Activated T-cell treated with anti-CD3 and anti-CD28 coated beads, Interleukin-2, amount 50 U/mL, for 72 hours (primary cell): Measurements from ENCODE around the gene MDM4. TPM values are rescaled to one million over a fixed set of nuclear protein-coding genes. Genes with fewer than 3 reads are reported as not detected.
"Not testable (repeated sequence)": the region's sequence is repeated elsewhere in the genome, so short reads cannot be mapped to it uniquely, and the experiment has no call there.

Experiments
- ATAC-seq, 2 donors: fragments of 150-1000 bp; cut with Tn5 transposase; replicated peaks in 1 of 2; 2 replicates each; pipeline ENCODE4 v1.10.0; 2021; ENCODE audit warnings: moderate library complexity in 2 of 2, mild to moderate bottlenecking in 1 of 2
- DNase-seq, 2 donors: peaks; one replicate each; pipeline ENCODE4 v3.0.0; 2021 to 2022; ENCODE audit warnings: mixed read lengths in 1 of 2
- H3K27ac Mint-ChIP-seq: one replicate; pipeline ENCODE4 v1.8.0; 2022; ENCODE audit warnings: mild to moderate bottlenecking, moderate library complexity, mixed read lengths
- H3K27me3 Mint-ChIP-seq: one replicate; pipeline ENCODE4 v1.8.0; 2022; ENCODE audit warnings: low read depth, mixed read lengths
- H3K36me3 Mint-ChIP-seq, 2 donors: one replicate each; pipeline ENCODE4 v1.8.0; 2022; ENCODE audit warnings: mixed read lengths in 2 of 2, mild to moderate bottlenecking in 1 of 2; ENCODE audit not compliant: insufficient read depth in 2 of 2
- H3K4me1 Mint-ChIP-seq: one replicate; pipeline ENCODE4 v1.8.0; 2022; ENCODE audit warnings: low read depth, mixed read lengths
- H3K4me3 Mint-ChIP-seq, 2 donors: one replicate each; pipeline ENCODE4 v1.8.0; 2022; ENCODE audit warnings: mild to moderate bottlenecking in 2 of 2, mixed read lengths in 2 of 2, moderate library complexity in 2 of 2
- H3K9me3 Mint-ChIP-seq, 2 donors: one replicate each; pipeline ENCODE4 v1.8.0; 2022; ENCODE audit warnings: mixed read lengths in 2 of 2
- total RNA-seq, 2 donors: library from RNA; stranded (reverse); gene quantifications; one replicate each; pipeline ENCODE4 v1.2.3, GENCODE V29; 2022

Gene MDM4
- total RNA-seq, 2 donors from 2014 or later, result 147 to 153 TPM

DNA sequence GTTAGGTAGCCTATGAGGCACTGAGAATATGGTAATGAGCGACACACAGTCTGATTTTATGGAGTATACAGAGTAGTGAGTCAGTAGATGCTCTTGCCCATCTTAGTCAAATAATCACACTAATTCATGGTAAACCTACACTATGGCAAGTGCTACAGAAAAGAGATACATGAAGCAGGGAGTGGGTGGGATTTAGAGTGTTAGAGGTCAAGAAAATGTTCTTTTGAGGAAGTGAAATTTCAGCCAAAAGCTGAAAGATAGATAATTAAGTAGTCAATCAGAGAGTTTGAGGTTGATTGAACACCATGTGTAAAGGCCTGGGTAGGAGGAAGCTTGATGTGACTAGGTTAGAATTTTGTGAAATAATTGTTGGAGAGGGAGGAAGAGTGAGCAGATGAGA is 14.7 kb downstream of the MDM4 start:
- H3K36me3 Mint-ChIP-seq, result peaks cover 10 to 38% of the 10 kb centered on the region in 2 donors
- ATAC-seq, result peak in 1 of 2 donors; percentile 53

GRCh38 chr1:204532832-204533231 is 16.6 kb downstream of the MDM4 start:
- Mint-ChIP-seq H3K4me1 (peaks cover 9% of the 10 kb centered on the region), H3K4me3 (no peak overlapping the region), H3K36me3 (peaks cover 9 to 40% of the 10 kb centered on the region in 2 donors), H3K27ac (peak overlapping the region; percentile 81), H3K9me3 (no peaks in the 10 kb centered on the region), H3K27me3 (no peaks in the 10 kb centered on the region)
- DNase-seq, result no peak
- ATAC-seq, result no peak

More for the DNA sequence above, 14.7 kb downstream of the MDM4 start:
- Mint-ChIP-seq H3K27me3 (no peaks in the 10 kb centered on the region), H3K27ac (peak overlapping the region; percentile 11), H3K4me1 (peaks cover 9% of the 10 kb centered on the region), H3K4me3 (no peak overlapping the region), H3K9me3 (no peaks in the 10 kb centered on the region)
- DNase-seq, result no peak

- no peaks in the 10 kb centered on the region for H3K27me3 Mint-ChIP-seq
- DNase-seq (no peak), ATAC-seq (no peak)
- H3K4me1 Mint-ChIP-seq, result peaks cover 43% of the 10 kb centered on the region
- peaks cover 23 to 54% of the 10 kb centered on the region in 2 donors for H3K36me3 Mint-ChIP-seq
- peaks cover 0 to 2% of the 10 kb centered on the region in 2 donors for H3K9me3 Mint-ChIP-seq
- peak overlapping the region; percentile 74 for H3K27ac Mint-ChIP-seq
- H3K4me3 Mint-ChIP-seq, result no peak overlapping the region
These were observed 25.4 kb downstream of the MDM4 start for GRCh38 chr1:204541626-204542025.

DNA sequence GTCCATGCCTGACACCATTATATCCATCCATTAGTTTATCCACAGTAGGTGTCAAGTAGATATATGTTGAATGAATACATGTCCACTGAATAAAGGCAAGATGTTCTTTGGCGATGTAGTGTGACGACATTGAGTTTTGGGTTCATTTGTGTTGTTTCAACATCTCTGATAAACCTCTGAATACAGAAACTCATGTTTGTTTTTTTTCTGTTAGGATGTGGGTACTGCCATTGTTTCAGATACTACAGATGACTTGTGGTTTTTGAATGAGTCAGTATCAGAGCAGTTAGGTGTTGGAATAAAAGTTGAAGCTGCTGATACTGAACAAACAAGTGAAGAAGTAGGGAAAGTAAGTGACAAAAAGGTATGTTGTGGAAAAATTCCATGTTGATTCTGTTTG is 28.1 kb downstream of the MDM4 start:
- DNase-seq (no peak), ATAC-seq (peak; percentile 90 to 92)

DNA sequence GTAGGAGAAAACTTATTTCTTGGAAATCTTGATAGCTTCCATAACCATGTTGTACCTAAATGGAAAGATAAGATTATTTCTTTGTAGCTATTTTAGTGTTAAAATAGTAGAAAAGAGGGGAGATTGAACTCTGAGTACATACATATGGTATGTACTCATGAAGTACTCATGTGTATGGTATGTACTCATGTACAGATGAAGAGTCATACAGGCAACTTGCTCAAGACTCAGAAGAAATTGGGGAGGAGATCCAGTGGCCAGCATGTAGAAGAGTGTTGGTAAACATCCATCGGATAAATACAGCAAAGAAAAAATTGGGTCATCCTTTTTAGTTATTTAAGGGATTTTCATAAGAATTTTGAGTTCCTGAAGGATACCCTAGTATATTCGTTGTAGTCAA is 29.0 kb downstream of the MDM4 start:
- Mint-ChIP-seq H3K4me3 (peak overlapping the region; percentile 54 to 58), H3K27me3 (no peaks in the 10 kb centered on the region), H3K27ac (peak overlapping the region; percentile 92), H3K9me3 (peaks cover 0 to 2% of the 10 kb centered on the region in 2 donors), H3K36me3 (peaks cover 28 to 72% of the 10 kb centered on the region in 2 donors), H3K4me1 (peaks cover 43% of the 10 kb centered on the region)
- DNase-seq (no peak), ATAC-seq (peak in 1 of 2 donors; percentile 34)

More for the DNA sequence above, 28.1 kb downstream of the MDM4 start:
- H3K4me3 Mint-ChIP-seq, result peak overlapping the region; percentile 15 to 50
- no peaks in the 10 kb centered on the region for H3K27me3 Mint-ChIP-seq
- peaks cover 26 to 65% of the 10 kb centered on the region in 2 donors for H3K36me3 Mint-ChIP-seq
- peak overlapping the region; percentile 92 for H3K27ac Mint-ChIP-seq
- H3K9me3 Mint-ChIP-seq, result peaks cover 0 to 2% of the 10 kb centered on the region in 2 donors
- peaks cover 43% of the 10 kb centered on the region for H3K4me1 Mint-ChIP-seq

- peak overlapping the region in 1 of 2 donors; percentile 58 for H3K4me3 Mint-ChIP-seq
- H3K36me3 Mint-ChIP-seq, result peaks cover 28 to 72% of the 10 kb centered on the region in 2 donors
- ATAC-seq (no peak), DNase-seq (no peak)
- H3K27ac Mint-ChIP-seq, result peak overlapping the region; percentile 92
- H3K4me1 Mint-ChIP-seq, result peaks cover 43% of the 10 kb centered on the region
- no peaks in the 10 kb centered on the region for H3K27me3 Mint-ChIP-seq
- peaks cover 0 to 2% of the 10 kb centered on the region in 2 donors for H3K9me3 Mint-ChIP-seq
These were observed 29.7 kb downstream of the MDM4 start for GRCh38 chr1:204545881-204546280.

- Mint-ChIP-seq H3K4me3 (no peak overlapping the region), H3K27me3 (no peaks in the 10 kb centered on the region)
These were observed 32.1 kb downstream of the MDM4 start for GRCh38 chr1:204548265-204548664.

DNA sequence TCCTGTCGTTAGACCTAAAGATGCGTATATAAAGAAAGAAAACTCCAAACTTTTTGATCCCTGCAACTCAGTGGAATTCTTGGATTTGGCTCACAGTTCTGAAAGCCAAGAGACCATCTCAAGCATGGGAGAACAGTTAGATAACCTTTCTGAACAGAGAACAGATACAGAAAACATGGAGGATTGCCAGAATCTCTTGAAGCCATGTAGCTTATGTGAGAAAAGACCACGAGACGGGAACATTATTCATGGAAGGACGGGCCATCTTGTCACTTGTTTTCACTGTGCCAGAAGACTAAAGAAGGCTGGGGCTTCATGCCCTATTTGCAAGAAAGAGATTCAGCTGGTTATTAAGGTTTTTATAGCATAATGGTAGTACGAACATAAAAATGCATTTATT is 33.1 kb downstream of the MDM4 start:
- no peak for DNase-seq
- Mint-ChIP-seq H3K4me3 (no peak overlapping the region), H3K36me3 (peaks cover 20 to 60% of the 10 kb centered on the region in 2 donors), H3K27ac (no peak overlapping the region), H3K27me3 (no peaks in the 10 kb centered on the region), H3K9me3 (no peaks in the 10 kb centered on the region), H3K4me1 (peaks cover 31% of the 10 kb centered on the region)
- no peak for ATAC-seq

More at GRCh38 chr1:204548265-204548664, 32.1 kb downstream of the MDM4 start:
- DNase-seq, result no peak
- no peak for ATAC-seq
- Mint-ChIP-seq H3K27ac (no peak overlapping the region), H3K9me3 (peaks cover 0 to 2% of the 10 kb centered on the region in 2 donors), H3K4me1 (peaks cover 31% of the 10 kb centered on the region), H3K36me3 (peaks cover 27 to 67% of the 10 kb centered on the region in 2 donors)

GRCh38 chr1:204550926-204551325 is 34.7 kb downstream of the MDM4 start:
- Mint-ChIP-seq H3K4me3 (no peak overlapping the region), H3K36me3 (peaks cover 14 to 53% of the 10 kb centered on the region in 2 donors), H3K4me1 (peaks cover 26% of the 10 kb centered on the region), H3K9me3 (no peaks in the 10 kb centered on the region), H3K27me3 (no peaks in the 10 kb centered on the region), H3K27ac (no peak overlapping the region)
- ATAC-seq, result no peak
- no peak for DNase-seq

DNA sequence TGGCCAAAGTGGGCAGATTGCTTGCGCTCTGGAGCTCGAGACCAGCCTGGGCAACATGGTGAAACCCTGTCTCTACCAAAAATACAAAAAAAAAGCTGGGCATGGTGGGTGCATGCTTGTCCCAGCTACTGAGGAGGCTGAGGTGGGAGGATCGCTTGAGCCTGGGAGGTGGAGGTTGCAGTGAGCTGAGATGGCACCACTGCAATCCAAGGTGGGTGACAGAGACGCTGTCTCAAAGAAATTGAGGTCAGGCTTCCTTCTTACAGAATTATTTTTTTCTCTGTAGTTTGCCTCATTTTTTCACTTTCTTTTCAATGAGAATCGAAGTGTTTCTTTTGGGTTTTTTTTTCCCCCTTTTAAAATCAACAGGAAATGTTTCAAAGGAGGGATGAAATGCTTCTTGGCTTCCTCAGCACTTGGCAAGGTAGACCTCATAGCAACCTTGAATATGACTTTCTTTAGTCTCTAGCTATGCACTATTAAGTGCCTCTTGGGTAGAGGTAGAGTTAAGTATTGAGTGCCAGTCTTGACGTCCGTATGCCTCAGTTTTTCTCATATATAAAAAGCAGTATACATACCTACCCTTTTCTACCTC is 40.3 kb downstream of the MDM4 start:
- Mint-ChIP-seq H3K9me3 (no peaks in the 10 kb centered on the region), H3K27me3 (no peaks in the 10 kb centered on the region), H3K36me3 (peaks cover 2 to 27% of the 10 kb centered on the region in 2 donors), H3K4me1 (peaks cover 51% of the 10 kb centered on the region), H3K4me3 (no peak overlapping the region), H3K27ac (peak overlapping the region; percentile 48)
- no peak for ATAC-seq
- DNase-seq, result no peak

DNA sequence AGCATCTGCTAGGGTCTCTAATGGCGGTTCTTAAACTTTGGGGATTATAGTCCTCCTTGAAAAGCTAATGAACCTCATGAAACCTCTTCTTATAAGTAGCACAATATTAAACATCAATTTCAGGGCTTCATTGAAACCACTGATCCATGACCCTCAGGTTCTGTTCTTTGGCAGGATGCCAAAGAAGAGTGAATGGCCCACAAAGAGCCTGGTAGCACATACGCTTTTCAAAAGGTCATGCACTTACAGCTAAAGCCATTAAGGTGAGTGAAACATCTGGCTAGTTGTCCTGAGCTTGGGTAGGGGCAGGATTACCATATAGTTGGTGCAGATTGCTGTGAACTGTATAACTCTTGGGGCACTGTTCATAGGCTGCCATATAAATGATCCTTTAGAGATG is 42.3 kb downstream of the MDM4 start:
- H3K36me3 Mint-ChIP-seq, result peaks cover 4 to 21% of the 10 kb centered on the region in 2 donors
- H3K27me3 Mint-ChIP-seq, result no peaks in the 10 kb centered on the region
- H3K4me3 Mint-ChIP-seq, result no peak overlapping the region
- ATAC-seq (no peak), DNase-seq (no peak)
- no peaks in the 10 kb centered on the region for H3K9me3 Mint-ChIP-seq
- H3K27ac Mint-ChIP-seq, result no peak overlapping the region
- peaks cover 60% of the 10 kb centered on the region for H3K4me1 Mint-ChIP-seq

- H3K9me3 Mint-ChIP-seq, H3K27me3 Mint-ChIP-seq, H3K4me3 Mint-ChIP-seq, DNase-seq, ATAC-seq: not testable (repeated sequence)
- Mint-ChIP-seq H3K36me3 (peaks cover 4 to 21% of the 10 kb centered on the region in 2 donors), H3K4me1 (peaks cover 65% of the 10 kb centered on the region), H3K27ac (peak overlapping the region; percentile 49)
These were observed 43.8 kb downstream of the MDM4 start for GRCh38 chr1:204560002-204560401.

DNA sequence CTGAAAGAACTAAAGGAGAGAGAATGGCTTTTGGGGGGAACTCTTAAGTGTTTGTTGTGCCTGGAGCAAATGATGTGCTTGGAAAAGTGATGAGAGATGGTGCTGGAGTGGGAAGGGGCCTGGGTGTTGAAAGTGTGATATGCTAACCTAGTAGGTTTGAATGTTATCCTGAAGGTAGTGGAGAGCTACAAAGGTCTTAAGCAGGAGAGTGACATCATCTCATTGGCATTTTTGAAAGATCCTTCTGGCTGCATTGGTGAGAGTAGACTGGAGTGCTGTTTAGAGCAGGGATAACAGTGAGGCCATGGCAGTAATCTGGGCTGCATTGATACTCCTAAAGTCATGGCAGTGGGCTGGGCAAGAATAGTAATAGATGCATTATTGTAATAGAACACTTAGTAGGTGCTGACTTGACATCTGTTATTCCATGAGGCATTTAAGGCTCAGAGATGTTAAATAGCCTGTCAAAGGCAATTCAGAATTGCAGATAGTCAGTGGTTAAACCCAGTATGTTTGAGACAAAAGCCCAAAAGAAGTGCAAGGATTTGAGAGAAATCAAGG is 44.5 kb downstream of the MDM4 start:
- H3K36me3 Mint-ChIP-seq, result peaks cover 6 to 18% of the 10 kb centered on the region in 2 donors
- no peaks in the 10 kb centered on the region for H3K9me3 Mint-ChIP-seq
- DNase-seq (no peak), ATAC-seq (no peak)
- H3K27ac Mint-ChIP-seq, result no peak overlapping the region
- H3K4me1 Mint-ChIP-seq, result peaks cover 65% of the 10 kb centered on the region
- H3K27me3 Mint-ChIP-seq, result no peaks in the 10 kb centered on the region
- no peak overlapping the region for H3K4me3 Mint-ChIP-seq
